Subcutaneous abdominal adipose tissue (tissue), 5 donors: ENCODE results near the gene OAS2.
"Not testable (repeated sequence)": the region's sequence is repeated elsewhere in the genome, so short reads cannot be mapped to it uniquely, and the experiment has no call there.

Source experiments
- H3K27ac ChIP-seq: one replicate; pipeline ENCODE4 v1.7.0; 2013; ENCODE audit warnings: low read depth, mild to moderate bottlenecking, inconsistent platforms, low read length, moderate library complexity
- H3K27me3 ChIP-seq, 5 donors: one replicate each; pipeline ENCODE4 v1.7.0; 2013; ENCODE audit warnings: low read length in 5 of 5, inconsistent platforms in 1 of 5; ENCODE audit not compliant: control insufficient read depth in 5 of 5, insufficient read depth in 4 of 5
- H3K36me3 ChIP-seq, 5 donors: one replicate each; pipeline ENCODE4 v1.7.0; 2013; ENCODE audit warnings: low read length in 5 of 5; ENCODE audit not compliant: control insufficient read depth in 5 of 5, insufficient read depth in 5 of 5
- H3K4me1 ChIP-seq, 5 donors: one replicate each; pipeline ENCODE4 v1.7.0; 2013; ENCODE audit warnings: low read length in 5 of 5, mild to moderate bottlenecking in 3 of 5, moderate library complexity in 1 of 5; ENCODE audit not compliant: control insufficient read depth in 5 of 5, insufficient read depth in 5 of 5
- H3K4me3 ChIP-seq, 5 donors: one replicate each; pipeline ENCODE4 v1.7.0; 2013; ENCODE audit warnings: low read length in 5 of 5, low read depth in 1 of 5
- H3K9ac ChIP-seq, 5 donors: one replicate each; pipeline ENCODE4 v1.7.0; 2013; ENCODE audit warnings: low read length in 5 of 5, mild to moderate bottlenecking in 4 of 5, moderate library complexity in 3 of 5
- H3K9me3 ChIP-seq, 5 donors: one replicate each; pipeline ENCODE4 v1.7.0; 2013; ENCODE audit warnings: low read length in 5 of 5; ENCODE audit not compliant: control insufficient read depth in 5 of 5
- donor health status: healthy.
- donor health status: healthy.
- donor health status: healthy.
- donor health status: healthy.
- donor health status: healthy.

OAS2 gene

DNA sequence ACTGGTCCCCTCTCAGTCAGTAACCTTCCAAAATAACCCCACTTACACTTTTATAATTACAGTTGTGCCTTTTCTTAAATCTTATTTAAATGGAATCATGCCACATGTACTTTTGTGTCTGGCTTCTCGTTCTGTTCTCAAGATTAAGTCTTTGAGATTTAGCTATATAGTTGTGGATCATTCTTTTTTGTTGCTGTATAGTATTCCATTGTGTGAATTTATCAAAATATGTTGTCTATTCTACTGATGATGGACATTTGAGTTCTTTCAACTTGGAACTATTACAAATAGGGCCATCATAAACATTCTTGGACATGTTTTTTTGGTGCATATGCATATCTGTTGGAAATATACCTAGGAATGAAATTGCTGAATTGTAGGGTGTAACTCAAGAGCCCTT is 31.0 kb upstream of the OAS2 start:
- H3K27me3 ChIP-seq, result no peaks in the 10 kb centered on the region
- H3K36me3 ChIP-seq, result peaks cover 8 to 66% (median 51%) of the 10 kb centered on the region in 5 donors
- no peaks in the 10 kb centered on the region for H3K4me1 ChIP-seq
- no peak overlapping the region for H3K9ac ChIP-seq
- H3K4me3 ChIP-seq, result no peak overlapping the region
- no peak overlapping the region for H3K27ac ChIP-seq
- H3K9me3 ChIP-seq, result peaks cover 0 to 3% (median 0%) of the 10 kb centered on the region in 5 donors

DNA sequence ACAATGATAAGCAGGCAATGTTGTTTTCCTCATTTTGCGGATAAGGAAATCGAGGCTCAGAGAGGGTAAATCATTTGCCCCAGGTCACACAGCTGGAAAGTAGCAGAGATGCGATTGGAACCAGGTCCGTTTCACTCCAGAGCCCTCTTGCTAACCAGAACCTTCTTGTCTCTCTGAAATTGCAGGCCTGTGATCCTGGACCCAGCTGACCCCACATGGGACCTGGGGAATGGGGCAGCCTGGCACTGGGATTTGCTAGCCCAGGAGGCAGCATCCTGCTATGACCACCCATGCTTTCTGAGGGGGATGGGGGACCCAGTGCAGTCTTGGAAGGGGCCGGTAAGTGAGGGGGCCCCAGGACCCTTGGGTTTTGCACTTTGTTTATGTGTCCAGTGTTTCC is 30.6 kb upstream of the OAS2 start:
- H3K27ac ChIP-seq, result no peak overlapping the region
- H3K9ac ChIP-seq, result no peak overlapping the region
- H3K4me1 ChIP-seq, result no peaks in the 10 kb centered on the region
- H3K27me3 ChIP-seq, result no peaks in the 10 kb centered on the region
- H3K4me3 ChIP-seq, result no peak overlapping the region
- peaks cover 0 to 7% (median 0%) of the 10 kb centered on the region in 5 donors for H3K9me3 ChIP-seq
- H3K36me3 ChIP-seq, result peaks cover 8 to 66% (median 51%) of the 10 kb centered on the region in 5 donors

DNA sequence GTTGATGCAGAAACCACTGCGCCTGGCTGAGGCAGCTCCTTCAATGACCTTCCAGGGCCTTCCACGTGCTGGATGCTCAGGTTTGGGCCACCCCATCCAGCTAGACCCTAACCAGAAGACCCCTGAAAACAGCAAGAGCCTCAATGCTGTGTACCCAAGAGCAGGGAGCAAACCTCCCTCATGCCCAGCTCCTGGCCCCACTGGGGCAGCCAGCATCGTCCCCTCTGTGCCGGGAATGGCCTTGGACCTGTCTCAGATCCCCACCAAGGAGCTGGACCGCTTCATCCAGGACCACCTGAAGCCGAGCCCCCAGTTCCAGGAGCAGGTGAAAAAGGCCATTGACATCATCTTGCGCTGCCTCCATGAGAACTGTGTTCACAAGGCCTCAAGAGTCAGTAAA is 29.5 kb upstream of the OAS2 start:
- H3K9me3 ChIP-seq, result peaks cover 0 to 7% (median 0%) of the 10 kb centered on the region in 5 donors
- H3K9ac ChIP-seq, result no peak overlapping the region
- H3K4me1 ChIP-seq, result no peaks in the 10 kb centered on the region
- no peak overlapping the region for H3K4me3 ChIP-seq
- H3K36me3 ChIP-seq, result peaks cover 8 to 66% (median 50%) of the 10 kb centered on the region in 5 donors
- no peaks in the 10 kb centered on the region for H3K27me3 ChIP-seq
- no peak overlapping the region for H3K27ac ChIP-seq

DNA sequence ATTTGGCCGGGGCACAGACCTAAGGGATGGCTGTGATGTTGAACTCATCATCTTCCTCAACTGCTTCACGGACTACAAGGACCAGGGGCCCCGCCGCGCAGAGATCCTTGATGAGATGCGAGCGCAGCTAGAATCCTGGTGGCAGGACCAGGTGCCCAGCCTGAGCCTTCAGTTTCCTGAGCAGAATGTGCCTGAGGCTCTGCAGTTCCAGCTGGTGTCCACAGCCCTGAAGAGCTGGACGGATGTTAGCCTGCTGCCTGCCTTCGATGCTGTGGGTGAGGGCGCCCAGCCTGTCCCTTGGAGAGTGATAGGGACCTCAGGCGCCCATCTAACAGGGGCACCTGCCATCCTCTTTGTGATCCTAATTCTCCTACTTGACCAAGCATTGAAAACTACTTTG is 27.6 kb upstream of the OAS2 start:
- peaks cover 0 to 7% (median 0%) of the 10 kb centered on the region in 5 donors for H3K9me3 ChIP-seq
- no peaks in the 10 kb centered on the region for H3K4me1 ChIP-seq
- no peak overlapping the region for H3K27ac ChIP-seq
- no peak overlapping the region for H3K9ac ChIP-seq
- H3K36me3 ChIP-seq, result peaks cover 6 to 51% (median 38%) of the 10 kb centered on the region in 5 donors
- H3K27me3 ChIP-seq, result no peaks in the 10 kb centered on the region
- no peak overlapping the region for H3K4me3 ChIP-seq

DNA sequence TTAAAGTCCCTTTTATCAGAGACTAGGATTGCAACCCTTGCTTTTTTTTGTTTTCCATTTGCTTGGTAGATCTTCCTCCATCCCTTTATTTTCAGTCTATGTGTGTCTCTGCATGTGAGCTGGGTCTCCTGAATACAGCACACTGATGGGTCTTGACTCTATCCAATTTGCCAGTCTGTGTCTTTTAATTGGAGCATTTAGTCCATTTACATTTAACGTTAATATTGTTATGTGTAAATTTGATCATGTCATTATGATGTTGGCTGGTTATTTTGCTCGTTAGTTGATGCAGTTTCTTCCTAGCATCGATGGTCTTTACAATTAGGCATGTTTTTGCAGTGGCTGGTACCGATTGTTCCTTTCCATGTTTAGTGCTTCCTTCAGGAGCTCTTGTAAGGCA is 21.2 kb upstream of the OAS2 start:
- H3K27ac ChIP-seq, H3K4me3 ChIP-seq, H3K9ac ChIP-seq, H3K27me3 ChIP-seq, H3K4me1 ChIP-seq, H3K9me3 ChIP-seq: not testable (repeated sequence)
- peaks cover 0 to 18% (median 16%) of the 10 kb centered on the region in 5 donors for H3K36me3 ChIP-seq

DNA sequence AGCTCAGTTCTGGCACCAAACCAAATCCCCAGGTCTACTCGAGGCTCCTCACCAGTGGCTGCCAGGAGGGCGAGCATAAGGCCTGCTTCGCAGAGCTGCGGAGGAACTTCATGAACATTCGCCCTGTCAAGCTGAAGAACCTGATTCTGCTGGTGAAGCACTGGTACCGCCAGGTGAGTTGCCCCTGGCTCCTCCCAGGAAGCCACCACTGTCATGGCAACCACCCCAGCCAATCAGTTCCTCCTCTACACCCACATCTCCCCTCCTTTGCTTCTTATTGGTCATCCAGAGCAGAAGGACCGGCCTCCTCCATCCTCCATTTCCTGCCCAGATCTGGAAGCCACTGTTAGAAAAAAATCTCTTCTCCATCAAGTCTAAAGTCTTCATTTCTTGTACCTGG is 17.2 kb upstream of the OAS2 start:
- no peak overlapping the region for H3K4me3 ChIP-seq
- H3K9ac ChIP-seq, result no peak overlapping the region
- H3K36me3 ChIP-seq, result peaks cover 0 to 56% (median 55%) of the 10 kb centered on the region in 5 donors
- H3K27me3 ChIP-seq, result no peaks in the 10 kb centered on the region
- H3K4me1 ChIP-seq, result peaks cover 0 to 9% (median 7%) of the 10 kb centered on the region in 5 donors
- H3K27ac ChIP-seq, result no peak overlapping the region
- no peaks in the 10 kb centered on the region for H3K9me3 ChIP-seq

DNA sequence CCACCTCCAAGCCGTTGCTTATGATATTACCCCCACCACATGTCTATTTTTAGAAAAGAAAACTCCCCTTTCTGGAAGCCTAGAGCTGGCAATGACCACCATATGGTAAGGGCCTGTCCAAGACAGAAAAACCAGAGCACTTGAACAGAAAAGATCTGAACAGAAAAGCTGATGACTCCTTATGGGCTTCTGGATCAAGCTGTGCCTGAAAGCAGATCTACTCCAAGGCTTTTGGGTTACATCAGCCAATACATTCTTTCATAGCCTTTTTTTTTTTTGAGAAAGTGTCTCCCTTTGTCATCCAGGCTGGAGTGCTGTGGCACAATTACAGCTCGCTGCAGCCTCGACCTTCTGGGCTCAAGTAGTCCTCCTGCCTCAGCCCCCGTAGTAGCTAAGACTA is 16.8 kb upstream of the OAS2 start:
- H3K27me3 ChIP-seq, result no peaks in the 10 kb centered on the region
- H3K4me3 ChIP-seq, result no peak overlapping the region
- H3K9ac ChIP-seq, result no peak overlapping the region
- no peaks in the 10 kb centered on the region for H3K9me3 ChIP-seq
- H3K27ac ChIP-seq, result no peak overlapping the region
- H3K36me3 ChIP-seq, result peaks cover 0 to 60% (median 59%) of the 10 kb centered on the region in 5 donors
- peaks cover 0 to 9% (median 7%) of the 10 kb centered on the region in 5 donors for H3K4me1 ChIP-seq

DNA sequence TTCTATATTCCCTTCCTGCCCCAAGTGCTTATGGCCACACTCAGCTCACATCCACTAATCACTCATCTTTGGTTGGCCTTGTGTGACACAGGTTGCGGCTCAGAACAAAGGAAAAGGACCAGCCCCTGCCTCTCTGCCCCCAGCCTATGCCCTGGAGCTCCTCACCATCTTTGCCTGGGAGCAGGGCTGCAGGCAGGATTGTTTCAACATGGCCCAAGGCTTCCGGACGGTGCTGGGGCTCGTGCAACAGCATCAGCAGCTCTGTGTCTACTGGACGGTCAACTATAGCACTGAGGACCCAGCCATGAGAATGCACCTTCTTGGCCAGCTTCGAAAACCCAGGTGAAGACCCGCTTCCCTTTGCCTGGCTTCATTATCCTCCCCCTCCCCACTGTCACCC is 15.8 kb upstream of the OAS2 start:
- Histone ChIP-seq H3K27me3 (no peaks in the 10 kb centered on the region), H3K4me3 (no peak overlapping the region), H3K36me3 (peaks cover 0 to 70% (median 69%) of the 10 kb centered on the region in 5 donors), H3K4me1 (peaks cover 0 to 9% (median 7%) of the 10 kb centered on the region in 5 donors), H3K9ac (no peak overlapping the region), H3K9me3 (no peaks in the 10 kb centered on the region), H3K27ac (no peak overlapping the region)

DNA sequence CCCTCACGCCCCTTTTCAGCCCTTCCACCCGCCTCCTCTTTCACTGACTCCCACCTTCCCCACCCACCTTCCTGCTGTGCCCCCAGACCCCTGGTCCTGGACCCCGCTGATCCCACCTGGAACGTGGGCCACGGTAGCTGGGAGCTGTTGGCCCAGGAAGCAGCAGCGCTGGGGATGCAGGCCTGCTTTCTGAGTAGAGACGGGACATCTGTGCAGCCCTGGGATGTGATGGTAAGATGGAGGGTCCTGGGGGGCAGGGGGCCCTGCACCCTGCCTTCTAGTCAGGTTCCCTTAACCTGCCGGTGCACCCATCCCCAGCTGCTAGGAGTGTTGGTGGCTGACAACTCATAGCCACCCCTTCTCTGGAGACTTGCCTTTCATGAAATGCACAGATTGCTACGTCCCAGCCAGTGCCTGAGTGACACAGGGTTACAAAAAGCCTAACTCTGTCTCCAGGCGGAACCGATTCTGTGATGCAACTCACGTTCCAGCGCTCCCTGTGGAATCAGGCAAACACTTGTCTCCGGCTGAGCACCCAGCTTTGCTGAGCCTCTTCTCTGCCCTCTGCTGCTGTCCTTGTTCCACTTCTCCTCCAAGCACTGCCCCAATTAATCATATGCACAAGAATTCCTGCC is 15.0 kb upstream of the OAS2 start:
- H3K27me3 ChIP-seq, result no peaks in the 10 kb centered on the region
- H3K4me3 ChIP-seq, result no peak overlapping the region
- H3K36me3 ChIP-seq, result peaks cover 3 to 77% (median 76%) of the 10 kb centered on the region in 5 donors
- H3K9ac ChIP-seq, result no peak overlapping the region
- peaks cover 0 to 9% (median 7%) of the 10 kb centered on the region in 5 donors for H3K4me1 ChIP-seq
- H3K9me3 ChIP-seq, result no peaks in the 10 kb centered on the region
- no peak overlapping the region for H3K27ac ChIP-seq

DNA sequence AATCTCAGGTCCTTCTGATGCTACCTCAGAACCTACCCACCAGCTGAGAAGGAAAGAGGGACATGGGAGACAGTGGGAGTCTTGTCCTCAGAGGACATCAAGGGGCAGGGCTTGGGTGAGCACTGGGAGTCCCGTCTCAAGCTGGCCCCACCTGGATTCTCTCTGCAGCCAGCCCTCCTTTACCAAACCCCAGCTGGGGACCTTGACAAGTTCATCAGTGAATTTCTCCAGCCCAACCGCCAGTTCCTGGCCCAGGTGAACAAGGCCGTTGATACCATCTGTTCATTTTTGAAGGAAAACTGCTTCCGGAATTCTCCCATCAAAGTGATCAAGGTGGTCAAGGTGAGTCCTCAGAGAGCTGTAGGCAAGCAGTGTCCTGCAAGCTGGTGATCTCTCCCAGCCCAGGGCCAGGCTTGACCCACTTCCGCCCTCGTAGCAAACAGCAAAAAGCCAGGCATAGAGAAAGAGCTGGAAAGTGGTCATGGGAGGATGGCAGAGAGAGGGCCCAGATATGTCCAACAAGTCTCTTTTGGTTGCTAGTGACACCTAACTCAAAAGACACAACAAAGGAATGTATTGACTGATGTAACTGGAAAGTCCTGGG is 14.2 kb upstream of the OAS2 start:
- Histone ChIP-seq H3K27ac (no peak overlapping the region), H3K9me3 (no peaks in the 10 kb centered on the region), H3K4me1 (peaks cover 0 to 9% (median 7%) of the 10 kb centered on the region in 5 donors), H3K9ac (no peak overlapping the region), H3K36me3 (peaks cover 3 to 83% (median 75%) of the 10 kb centered on the region in 5 donors), H3K27me3 (no peaks in the 10 kb centered on the region), H3K4me3 (no peak overlapping the region)
